ENCODE results near the gene PTPN22.

DNA sequence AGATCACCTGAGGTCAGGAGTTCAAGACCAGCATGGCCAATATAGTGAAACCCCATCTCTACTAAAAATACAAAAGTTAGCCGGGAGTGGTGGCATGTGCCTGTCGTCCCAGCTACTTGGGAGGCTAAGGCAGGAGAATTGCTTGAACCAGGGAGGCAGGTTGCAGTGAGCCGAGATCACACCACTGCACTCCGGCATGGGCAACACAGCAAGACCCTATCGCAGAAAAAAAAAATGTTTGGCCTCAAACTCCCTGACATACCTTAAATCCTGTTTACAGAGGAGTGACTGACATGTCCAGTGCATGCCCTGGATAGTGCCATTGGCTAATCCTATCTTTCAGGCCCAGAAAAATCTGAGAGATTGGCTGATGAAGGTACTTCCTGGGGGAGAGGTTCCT is 45.5 kb upstream of the PTPN22 start:
- TF ChIP-seq, protein P1, sequence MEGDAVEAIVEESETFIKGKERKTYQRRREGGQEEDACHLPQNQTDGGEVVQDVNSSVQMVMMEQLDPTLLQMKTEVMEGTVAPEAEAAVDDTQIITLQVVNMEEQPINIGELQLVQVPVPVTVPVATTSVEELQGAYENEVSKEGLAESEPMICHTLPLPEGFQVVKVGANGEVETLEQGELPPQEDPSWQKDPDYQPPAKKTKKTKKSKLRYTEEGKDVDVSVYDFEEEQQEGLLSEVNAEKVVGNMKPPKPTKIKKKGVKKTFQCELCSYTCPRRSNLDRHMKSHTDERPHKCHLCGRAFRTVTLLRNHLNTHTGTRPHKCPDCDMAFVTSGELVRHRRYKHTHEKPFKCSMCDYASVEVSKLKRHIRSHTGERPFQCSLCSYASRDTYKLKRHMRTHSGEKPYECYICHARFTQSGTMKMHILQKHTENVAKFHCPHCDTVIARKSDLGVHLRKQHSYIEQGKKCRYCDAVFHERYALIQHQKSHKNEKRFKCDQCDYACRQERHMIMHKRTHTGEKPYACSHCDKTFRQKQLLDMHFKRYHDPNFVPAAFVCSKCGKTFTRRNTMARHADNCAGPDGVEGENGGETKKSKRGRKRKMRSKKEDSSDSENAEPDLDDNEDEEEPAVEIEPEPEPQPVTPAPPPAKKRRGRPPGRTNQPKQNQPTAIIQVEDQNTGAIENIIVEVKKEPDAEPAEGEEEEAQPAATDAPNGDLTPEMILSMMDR (IDR thresholded peaks at IDR 0.05; ENCODE audit: low read depth, low read length): no peak
- no peak for TF ChIP-seq EZH2phosphoT487 (IDR thresholded peaks at IDR 0.05; ENCODE audit: low read depth)
